LNCaP clone FGC (cell line): Measurements from ENCODE around the gene CCDC27.

Source experiments
- DNase-seq: peaks from one replicate; pipeline ENCODE4 v3.0.0-alpha.2; 2011; ENCODE audit warnings: low read depth
- H3K4me3 ChIP-seq: 2 replicates; pipeline ENCODE4 v1.5.1; 2011; ENCODE audit warnings: mild to moderate bottlenecking, low read depth, low read length, control low read depth
- TF ChIP-seq, protein P1 (sequence below): IDR thresholded peaks from 2 replicates; pipeline ENCODE4 v1.5.1; 2012; ENCODE audit warnings: mild to moderate bottlenecking; ENCODE audit not compliant: control insufficient read depth, insufficient read depth; ENCODE audit errors: extremely low read depth

The CCDC27 gene

DNA sequence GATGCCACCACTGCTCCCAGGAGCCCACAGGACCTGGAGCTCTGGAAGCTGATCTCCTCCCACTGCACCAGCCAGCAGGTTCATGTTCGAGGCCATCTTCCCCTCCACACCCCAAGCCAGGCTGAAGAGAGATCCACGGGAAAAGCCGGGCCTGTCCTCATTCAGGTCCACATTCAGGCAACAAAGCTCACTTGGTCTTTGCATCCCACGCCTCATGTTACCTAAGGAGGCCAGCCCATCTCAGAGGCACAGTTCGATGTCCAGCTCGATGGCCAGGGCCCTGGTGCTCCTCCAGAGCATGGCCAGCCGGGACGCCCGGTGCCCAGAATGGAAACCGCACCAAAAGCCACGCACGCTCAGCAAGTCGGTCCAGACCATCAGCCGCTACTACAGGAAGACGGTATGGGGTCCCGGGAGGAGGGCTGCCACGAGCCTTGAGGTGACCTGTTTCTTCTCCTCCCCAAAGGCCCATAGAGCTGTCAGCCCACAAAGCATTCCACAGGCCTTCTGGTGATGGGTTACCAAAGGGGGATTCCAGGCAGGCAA is at the start of gene CCDC27:
CCDC27 (plus strand) TSS at position 51 of the 546 bp plus-strand sequence; CDS start at position 83, 32 bp downstream.
- H3K4me3 ChIP-seq = no peak within 1 kb of the TSS
- DNase-seq = no peak
- TF ChIP-seq, protein P1, sequence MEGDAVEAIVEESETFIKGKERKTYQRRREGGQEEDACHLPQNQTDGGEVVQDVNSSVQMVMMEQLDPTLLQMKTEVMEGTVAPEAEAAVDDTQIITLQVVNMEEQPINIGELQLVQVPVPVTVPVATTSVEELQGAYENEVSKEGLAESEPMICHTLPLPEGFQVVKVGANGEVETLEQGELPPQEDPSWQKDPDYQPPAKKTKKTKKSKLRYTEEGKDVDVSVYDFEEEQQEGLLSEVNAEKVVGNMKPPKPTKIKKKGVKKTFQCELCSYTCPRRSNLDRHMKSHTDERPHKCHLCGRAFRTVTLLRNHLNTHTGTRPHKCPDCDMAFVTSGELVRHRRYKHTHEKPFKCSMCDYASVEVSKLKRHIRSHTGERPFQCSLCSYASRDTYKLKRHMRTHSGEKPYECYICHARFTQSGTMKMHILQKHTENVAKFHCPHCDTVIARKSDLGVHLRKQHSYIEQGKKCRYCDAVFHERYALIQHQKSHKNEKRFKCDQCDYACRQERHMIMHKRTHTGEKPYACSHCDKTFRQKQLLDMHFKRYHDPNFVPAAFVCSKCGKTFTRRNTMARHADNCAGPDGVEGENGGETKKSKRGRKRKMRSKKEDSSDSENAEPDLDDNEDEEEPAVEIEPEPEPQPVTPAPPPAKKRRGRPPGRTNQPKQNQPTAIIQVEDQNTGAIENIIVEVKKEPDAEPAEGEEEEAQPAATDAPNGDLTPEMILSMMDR = no peak

DNA sequence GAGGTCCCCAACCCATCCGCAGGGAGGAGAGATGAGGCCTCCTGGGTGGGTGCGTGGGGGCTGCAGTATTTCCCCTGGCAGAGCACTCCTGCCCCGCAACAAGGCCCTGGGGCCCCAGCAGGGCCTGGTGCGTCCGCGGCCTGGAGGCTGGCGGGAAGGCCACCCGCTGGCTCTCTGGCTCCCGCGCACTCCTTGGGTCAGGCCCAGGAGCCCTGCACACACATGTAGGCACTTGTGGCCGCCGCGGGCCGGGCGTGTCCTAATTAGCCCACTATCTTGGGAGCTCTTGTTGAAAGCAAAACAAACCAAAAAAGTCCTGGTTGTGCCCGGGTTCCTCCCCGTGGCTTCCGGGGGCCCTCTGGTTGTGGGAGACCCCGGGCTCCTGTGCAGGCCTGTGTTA is 49.7 kb upstream of the CCDC27 start:
- TF ChIP-seq, protein P1 = no peak
- no peak for DNase-seq

DNA sequence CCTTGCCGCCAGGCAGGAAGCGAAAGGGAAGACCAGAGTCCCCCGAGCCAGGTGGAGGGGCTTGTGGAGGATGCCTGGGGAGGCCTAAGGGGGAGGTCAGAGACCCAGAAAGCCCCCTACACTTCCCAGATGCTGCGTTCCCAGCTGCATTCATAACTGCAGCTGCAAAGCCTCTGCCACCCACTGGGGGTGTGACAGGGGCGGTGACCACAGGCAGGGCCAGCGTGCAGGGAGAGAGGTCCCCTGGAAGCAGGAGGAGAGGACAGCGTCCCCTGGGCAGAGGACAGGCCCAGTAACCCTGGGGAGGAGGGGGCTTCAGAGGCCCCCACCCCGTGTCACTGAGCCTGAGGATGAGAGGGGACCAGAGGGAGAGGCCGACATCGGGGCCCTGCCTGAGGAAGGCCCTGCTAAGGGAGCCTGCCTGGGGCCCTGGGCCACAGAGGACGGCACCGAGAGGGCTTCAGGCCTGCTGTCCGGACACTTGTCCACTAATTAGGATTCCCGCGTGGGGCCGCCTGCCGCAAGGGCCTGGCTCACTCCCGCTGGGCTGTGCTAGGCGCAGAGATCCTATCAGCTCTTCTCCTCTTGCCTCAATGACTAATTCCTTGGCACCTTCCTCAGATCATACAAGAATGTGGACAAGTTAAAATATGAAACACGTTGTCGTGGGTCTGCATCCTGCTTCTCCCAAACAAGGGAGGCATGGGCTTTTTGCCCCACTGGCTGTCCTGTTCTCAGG is 49.1 kb upstream of the CCDC27 start:
- peak; percentile 34 for DNase-seq
- TF ChIP-seq, protein P1 = no peak
- H3K4me3 ChIP-seq = no peak overlapping the region

More for the DNA sequence above, 49.7 kb upstream of the CCDC27 start:
- no peak overlapping the region for H3K4me3 ChIP-seq

DNA sequence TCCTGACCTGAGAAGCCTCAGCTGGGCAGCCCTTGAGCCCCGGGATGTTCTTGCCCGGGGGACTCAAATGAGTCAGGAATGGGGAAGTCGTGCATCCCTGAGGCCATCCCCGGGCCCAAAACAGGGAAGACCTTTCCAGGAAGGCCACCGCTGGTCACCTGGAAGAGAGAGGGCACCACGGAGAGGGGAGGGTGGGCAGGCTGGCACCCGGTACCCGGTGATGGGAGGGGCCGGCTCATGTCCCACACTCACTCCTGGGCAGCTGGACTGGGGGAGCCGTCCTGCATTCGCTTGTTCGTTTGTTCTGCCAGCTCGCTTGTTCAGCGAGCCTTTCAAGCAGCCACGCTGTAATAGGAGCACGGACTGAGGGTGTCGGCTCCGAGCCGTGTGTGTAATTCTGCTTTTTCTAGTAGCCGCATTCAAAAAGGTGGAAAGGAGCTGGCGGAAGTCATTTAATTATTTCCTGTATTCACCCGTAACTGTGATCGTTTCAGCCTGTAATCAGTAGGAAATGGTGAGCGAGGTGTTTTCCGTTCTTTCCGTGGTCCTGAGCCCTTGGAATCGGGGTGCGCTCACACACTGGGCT is 48.4 kb upstream of the CCDC27 start:
- DNase-seq = no peak
- no peak overlapping the region for H3K4me3 ChIP-seq
- TF ChIP-seq, protein P1 = no peak

DNA sequence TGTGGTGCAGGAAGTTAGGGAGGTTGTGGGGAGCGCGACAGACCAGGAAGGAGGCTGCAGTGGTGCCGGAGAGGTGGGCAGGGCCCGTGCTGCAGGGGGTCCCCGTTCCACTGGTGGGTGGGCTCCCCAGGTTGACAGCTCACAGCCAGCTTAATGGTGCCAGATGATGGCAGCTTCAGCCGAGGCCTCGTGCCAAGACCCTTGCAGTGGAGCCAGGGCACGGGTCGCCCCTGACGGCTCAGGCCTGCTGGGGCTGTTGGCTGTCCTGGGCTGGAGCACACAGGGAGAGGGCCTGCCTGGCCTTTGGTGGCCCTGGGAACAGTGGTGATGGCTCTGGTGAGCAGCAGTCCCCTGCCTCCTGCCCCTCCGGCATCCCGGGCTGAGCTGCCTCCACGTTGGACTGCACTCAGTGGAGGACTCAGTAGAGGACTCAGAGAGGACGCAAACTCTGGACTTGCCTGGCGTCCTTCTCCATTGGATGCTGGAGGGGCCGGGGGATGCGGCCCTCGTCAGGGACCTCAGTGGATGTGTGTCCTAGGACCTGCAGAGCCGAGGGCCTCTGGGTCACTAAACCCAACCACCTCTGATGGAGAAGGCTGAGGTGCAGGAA is 46.8 kb upstream of the CCDC27 start:
- no peak for DNase-seq
- no peak overlapping the region for H3K4me3 ChIP-seq
- TF ChIP-seq, protein P1 = no peak

DNA sequence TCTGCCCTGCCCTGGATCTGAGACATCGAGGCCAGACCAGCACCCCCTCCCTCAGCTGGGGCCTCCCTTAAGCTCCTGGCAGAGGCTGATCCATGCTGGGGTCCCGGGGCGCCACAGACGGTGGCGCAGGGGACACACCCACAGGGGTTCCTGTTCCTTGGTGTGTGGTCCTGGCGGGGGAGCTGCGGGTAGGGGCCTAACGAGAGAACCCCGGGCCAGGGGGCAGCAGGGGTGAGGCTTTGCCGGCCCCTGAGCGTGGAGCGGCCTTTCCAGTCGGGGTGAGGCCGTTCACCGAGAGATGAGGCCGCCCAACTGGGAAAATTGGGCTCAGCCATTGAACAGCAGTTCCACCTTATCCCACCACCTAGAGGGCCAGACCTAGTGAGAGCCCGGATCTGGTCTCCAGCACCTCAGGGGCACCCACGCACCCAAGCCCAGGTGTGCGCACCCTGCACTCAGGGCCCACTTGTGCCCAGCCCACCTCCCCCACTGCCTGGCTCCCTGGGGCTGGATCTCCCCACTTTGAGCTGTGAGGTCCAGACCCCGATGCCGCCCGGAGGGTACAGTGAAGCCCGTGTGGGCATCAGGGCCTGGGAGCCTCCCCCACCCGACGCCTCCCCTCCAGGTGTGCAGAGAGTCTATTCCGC is 45.5 kb upstream of the CCDC27 start:
- no peak overlapping the region for H3K4me3 ChIP-seq
- DNase-seq = no peak
- TF ChIP-seq, protein P1 = no peak
